Inferior parietal cortex (tissue), 1 donor: ENCODE results near the gene PLCD4.

Experiments
- DNase-seq: peaks from one replicate; pipeline ENCODE4 v3.0.0-alpha.2; 2016; ENCODE audit errors: extremely low spot score

The PLCD4 gene

GRCh38 chr2:218607436-218608115 is at the start of gene PLCD4:
Gene PLCD4 (plus strand): TSS chr2:218607899. CDS start chr2:218615740, 7,841 bp downstream.
- no peak for DNase-seq

GRCh38 chr2:218557941-218558340 is 49.8 kb upstream of the PLCD4 start:
- no peak for DNase-seq

GRCh38 chr2:218558986-218559385 is 48.7 kb upstream of the PLCD4 start:
- DNase-seq, result no peak

GRCh38 chr2:218564056-218564455 is 43.6 kb upstream of the PLCD4 start:
- no peak for DNase-seq

GRCh38 chr2:218566296-218566695 is 41.4 kb upstream of the PLCD4 start:
- DNase-seq, result no peak

GRCh38 chr2:218567797-218568189 is 39.9 kb upstream of the PLCD4 start:
- DNase-seq, result no peak

GRCh38 chr2:218568190-218569037 is 39.3 kb upstream of the PLCD4 start, which contains the start of the genes CNOT9 and USP37:
Gene CNOT9 (plus strand): TSS chr2:218568839. CDS start chr2:218568955, 116 bp downstream.
Gene USP37 (minus strand): TSS chr2:218568351. CDS start chr2:218558653, 9,698 bp downstream.
- peak; percentile 93 for DNase-seq

- DNase-seq, result peak; percentile 22
Observed at GRCh38 chr2:218569038-218569431, 38.7 kb upstream of the PLCD4 start.

- peak; percentile 5 for DNase-seq
Observed at GRCh38 chr2:218569661-218570500, 37.8 kb upstream of the PLCD4 start.

GRCh38 chr2:218570850-218571249 is 36.8 kb upstream of the PLCD4 start:
- DNase-seq, result no peak

- no peak for DNase-seq
Observed at GRCh38 chr2:218576854-218577253, 30.8 kb upstream of the PLCD4 start.

GRCh38 chr2:218577482-218578220 is 30.0 kb upstream of the PLCD4 start:
- no peak for DNase-seq

GRCh38 chr2:218578272-218578877 is 29.3 kb upstream of the PLCD4 start:
- DNase-seq, result no peak

GRCh38 chr2:218582076-218582475 is 25.6 kb upstream of the PLCD4 start:
- DNase-seq, result no peak

GRCh38 chr2:218583983-218584850 is 23.5 kb upstream of the PLCD4 start:
- no peak for DNase-seq

GRCh38 chr2:218585541-218585940 is 22.2 kb upstream of the PLCD4 start:
- no peak for DNase-seq

GRCh38 chr2:218605432-218605831 is 2.3 kb upstream of the PLCD4 start:
- DNase-seq, result no peak

GRCh38 chr2:218615868-218616315 is 8.2 kb downstream of the PLCD4 start:
- no peak for DNase-seq

- DNase-seq, result no peak
Observed at GRCh38 chr2:218618102-218618860, 10.6 kb downstream of the PLCD4 start.
